Mesodermal cell (in vitro differentiated cells): ENCODE measurements around the gene AP5S1.

Experiments
- H3K27ac ChIP-seq: 2 replicates; pipeline ENCODE4 v1.7.0; 2013; ENCODE audit warnings: mild to moderate bottlenecking, low read depth, low read length, moderate library complexity; ENCODE audit not compliant: severe bottlenecking
- H3K36me3 ChIP-seq: 2 replicates; pipeline ENCODE4 v1.7.1; 2013; ENCODE audit warnings: mild to moderate bottlenecking, low read length, moderate library complexity; ENCODE audit not compliant: control insufficient read depth, insufficient read depth
- H3K4me1 ChIP-seq: one replicate; pipeline ENCODE4 v1.7.1; 2013; ENCODE audit warnings: mild to moderate bottlenecking, low read length; ENCODE audit not compliant: insufficient read depth, control insufficient read depth, poor library complexity, severe bottlenecking
- H3K4me3 ChIP-seq: 2 replicates; pipeline ENCODE4 v1.7.0; 2013; ENCODE audit warnings: low read length, control low read depth, mild to moderate bottlenecking; ENCODE audit not compliant: insufficient read depth, poor library complexity, severe bottlenecking; ENCODE audit errors: extremely low read depth
- H3K9me3 ChIP-seq: 2 replicates; pipeline ENCODE4 v1.7.1; 2013; ENCODE audit warnings: mild to moderate bottlenecking, low read length, moderate library complexity; ENCODE audit not compliant: control insufficient read depth
- WGBS, 2 experiments: methylation state at CpG; one replicate each; pipeline ENCODE4 v1.1.5; 2013; ENCODE audit warnings: missing lambda C conversion rate in 2 of 2; ENCODE audit not compliant: insufficient coverage in 2 of 2; 5-methylcytosine and 5-hydroxymethylcytosine counted together

AP5S1 gene

GRCh38 chr20:3801299-3801698 is 19.0 kb upstream of the AP5S1 start:
- Histone ChIP-seq H3K4me1 (peaks cover 40% of the 10 kb centered on the region), H3K4me3 (no peak overlapping the region), H3K9me3 (no peaks in the 10 kb centered on the region), H3K36me3 (peaks cover 51% of the 10 kb centered on the region), H3K27ac (no peak overlapping the region)
- 92 to 96% methylated on average over 4 of the region's 4 CpGs for WGBS, 2 experiments

- Histone ChIP-seq H3K36me3 (peaks cover 55% of the 10 kb centered on the region), H3K4me1 (peaks cover 38% of the 10 kb centered on the region), H3K9me3 (no peaks in the 10 kb centered on the region), H3K27ac (no peak overlapping the region), H3K4me3 (no peak overlapping the region)
- 93 to 98% methylated on average over 13 of the region's 13 CpGs for WGBS, 2 experiments
Observed at GRCh38 chr20:3801846-3802245, 18.5 kb upstream of the AP5S1 start.

DNA sequence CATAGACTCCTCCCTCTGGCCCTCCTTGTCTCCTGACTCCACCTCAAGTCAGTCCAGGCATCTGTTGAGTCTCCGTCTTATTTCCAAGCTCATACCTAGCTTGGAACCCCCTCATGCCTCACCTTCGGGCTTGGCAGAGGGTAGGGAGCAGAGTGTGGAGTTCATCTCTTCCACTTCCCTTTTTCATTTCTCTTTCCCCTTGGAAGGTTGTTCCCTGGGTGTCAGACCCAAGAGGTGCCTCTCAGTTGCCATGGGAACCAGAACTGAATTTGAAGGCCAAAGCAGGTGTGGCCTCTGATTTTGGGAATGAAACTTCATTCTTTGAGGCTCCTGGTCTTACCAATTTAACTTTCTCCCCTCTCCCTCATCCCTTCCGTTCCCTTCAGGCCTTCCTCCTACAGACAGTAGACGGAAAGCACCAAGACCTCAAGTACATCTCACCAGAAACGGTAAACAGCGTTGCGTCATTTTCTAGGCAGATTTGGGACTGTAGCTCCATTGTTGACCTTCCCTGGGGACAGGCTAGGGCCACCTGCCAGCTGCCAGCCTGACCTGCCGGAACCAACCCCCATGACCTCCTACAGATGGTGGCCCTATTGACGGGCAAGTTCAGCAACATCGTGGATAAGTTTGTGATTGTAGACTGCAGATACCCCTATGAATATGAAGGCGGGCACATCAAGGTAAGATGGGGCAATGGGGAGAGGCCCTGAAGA is 17.7 kb upstream of the AP5S1 start:
- 96 to 97% methylated on average over 8 to 10 of the region's 11 CpGs for WGBS, 2 experiments

GRCh38 chr20:3803289-3803688 is 17.1 kb upstream of the AP5S1 start:
- Histone ChIP-seq H3K4me3 (no peak overlapping the region), H3K27ac (no peak overlapping the region), H3K36me3 (peaks cover 60% of the 10 kb centered on the region), H3K4me1 (peaks cover 40% of the 10 kb centered on the region), H3K9me3 (no peaks in the 10 kb centered on the region)
- 91 to 94% methylated on average over 14 of the region's 14 CpGs for WGBS, 2 experiments

More for the DNA sequence above, 17.7 kb upstream of the AP5S1 start:
- no peak overlapping the region for H3K27ac ChIP-seq
- no peaks in the 10 kb centered on the region for H3K9me3 ChIP-seq
- H3K36me3 ChIP-seq = peaks cover 60% of the 10 kb centered on the region
- peaks cover 34% of the 10 kb centered on the region for H3K4me1 ChIP-seq
- H3K4me3 ChIP-seq = no peak overlapping the region

- 81 to 85% methylated on average over 4 to 6 of the region's 6 CpGs for WGBS, 2 experiments
- Histone ChIP-seq H3K4me1 (peaks cover 40% of the 10 kb centered on the region), H3K36me3 (peaks cover 60% of the 10 kb centered on the region)
Observed at GRCh38 chr20:3803854-3804253, 16.5 kb upstream of the AP5S1 start.

DNA sequence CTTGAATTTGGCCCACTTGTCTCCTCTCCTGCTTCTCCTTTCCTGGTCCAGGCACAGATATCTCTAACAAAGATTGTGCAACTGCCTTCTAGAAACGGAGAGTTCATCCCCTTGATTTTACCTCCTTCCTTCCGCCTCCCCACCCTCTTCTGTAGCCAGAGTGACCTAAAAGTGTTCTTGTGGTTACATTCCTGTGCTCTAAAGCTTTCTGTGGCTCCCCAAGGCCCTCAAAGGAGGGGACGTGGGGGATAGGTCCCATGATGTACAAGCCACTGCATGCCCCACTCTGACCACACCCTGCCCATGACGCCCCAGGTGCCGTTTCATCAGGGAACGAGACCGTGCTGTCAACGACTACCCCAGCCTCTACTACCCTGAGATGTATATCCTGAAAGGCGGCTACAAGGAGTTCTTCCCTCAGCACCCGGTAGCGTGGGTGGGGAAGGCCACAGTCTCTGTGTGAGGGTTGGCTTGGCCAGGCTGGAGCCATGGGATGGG is 16.0 kb upstream of the AP5S1 start:
- H3K27ac ChIP-seq = no peak overlapping the region
- peaks cover 36% of the 10 kb centered on the region for H3K4me1 ChIP-seq
- no peaks in the 10 kb centered on the region for H3K9me3 ChIP-seq
- peaks cover 60% of the 10 kb centered on the region for H3K36me3 ChIP-seq
- WGBS, 2 experiments = 87 to 97% methylated on average over 7 of the region's 11 CpGs
- no peak overlapping the region for H3K4me3 ChIP-seq

More at GRCh38 chr20:3803854-3804253, 16.5 kb upstream of the AP5S1 start:
- Histone ChIP-seq H3K9me3 (no peaks in the 10 kb centered on the region), H3K4me3 (no peak overlapping the region), H3K27ac (no peak overlapping the region)

DNA sequence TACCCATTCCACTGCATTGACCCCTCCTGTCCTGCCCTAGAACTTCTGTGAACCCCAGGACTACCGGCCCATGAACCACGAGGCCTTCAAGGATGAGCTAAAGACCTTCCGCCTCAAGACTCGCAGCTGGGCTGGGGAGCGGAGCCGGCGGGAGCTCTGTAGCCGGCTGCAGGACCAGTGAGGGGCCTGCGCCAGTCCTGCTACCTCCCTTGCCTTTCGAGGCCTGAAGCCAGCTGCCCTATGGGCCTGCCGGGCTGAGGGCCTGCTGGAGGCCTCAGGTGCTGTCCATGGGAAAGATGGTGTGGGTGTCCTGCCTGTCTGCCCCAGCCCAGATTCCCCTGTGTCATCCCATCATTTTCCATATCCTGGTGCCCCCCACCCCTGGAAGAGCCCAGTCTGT is 15.6 kb upstream of the AP5S1 start:
- Histone ChIP-seq H3K27ac (no peak overlapping the region), H3K36me3 (peaks cover 60% of the 10 kb centered on the region)
- 90 to 92% methylated on average over 5 to 10 of the region's 11 CpGs for WGBS, 2 experiments

GRCh38 chr20:3808544-3808943 is 11.8 kb upstream of the AP5S1 start:
- no CpG with 5 or more reads among the region's 3 CpGs for WGBS, 2 experiments
- H3K36me3 ChIP-seq = peaks cover 26% of the 10 kb centered on the region
- H3K27ac ChIP-seq = peak overlapping the region; percentile 64
- H3K4me3 ChIP-seq = no peak overlapping the region
- peaks cover 36% of the 10 kb centered on the region for H3K4me1 ChIP-seq
- no peaks in the 10 kb centered on the region for H3K9me3 ChIP-seq

More for the DNA sequence above, 15.6 kb upstream of the AP5S1 start:
- Histone ChIP-seq H3K9me3 (no peaks in the 10 kb centered on the region), H3K4me1 (peaks cover 34% of the 10 kb centered on the region), H3K4me3 (no peak overlapping the region)

GRCh38 chr20:3811467-3812258 is 8.7 kb upstream of the AP5S1 start:
- H3K9me3 ChIP-seq = no peaks in the 10 kb centered on the region
- peaks cover 20% of the 10 kb centered on the region for H3K4me1 ChIP-seq
- peaks cover 7% of the 10 kb centered on the region for H3K36me3 ChIP-seq
- H3K27ac ChIP-seq = peak overlapping the region; percentile 45
- H3K4me3 ChIP-seq = no peak overlapping the region
- 76 to 90% methylated on average over 12 to 17 of the region's 20 CpGs for WGBS, 2 experiments

- no peaks in the 10 kb centered on the region for H3K9me3 ChIP-seq
- WGBS, 2 experiments = 95 to 96% methylated on average over 5 of the region's 9 CpGs
- H3K27ac ChIP-seq = no peak overlapping the region
- H3K4me1 ChIP-seq = peaks cover 20% of the 10 kb centered on the region
- H3K4me3 ChIP-seq = no peak overlapping the region
- H3K36me3 ChIP-seq = peaks cover under 1% of the 10 kb centered on the region
Observed at GRCh38 chr20:3812259-3812681, 8.1 kb upstream of the AP5S1 start.
